ENCODE results near the gene PDE4A.
"Not testable (repeated sequence)": the region's sequence is repeated elsewhere in the genome, so short reads cannot be mapped to it uniquely, and the experiment has no call there.

PDE4A gene

GRCh38 chr19:10404888-10405820 lies 15.2 kb upstream of the PDE4A start:
- peak; percentile 73 for DNase-seq

GRCh38 chr19:10406191-10406590 lies 14.1 kb upstream of the PDE4A start:
- DNase-seq: no peak

GRCh38 chr19:10407096-10407495 lies 13.2 kb upstream of the PDE4A start:
- no peak for DNase-seq

- DNase-seq: peak; percentile 83
Measured at GRCh38 chr19:10408511-10409283, 11.6 kb upstream of the PDE4A start.

- not testable (repeated sequence) for DNase-seq
Measured at GRCh38 chr19:10411224-10411623, 9.1 kb upstream of the PDE4A start.

GRCh38 chr19:10412257-10412977 lies 7.9 kb upstream of the PDE4A start:
- peak; percentile 90 for DNase-seq

- no peak for DNase-seq
Measured at GRCh38 chr19:10416083-10416379, 4.3 kb upstream of the PDE4A start.

- DNase-seq: peak; percentile 94
Measured at GRCh38 chr19:10416380-10417257, 3.7 kb upstream of the PDE4A start.

GRCh38 chr19:10417541-10418234 lies 2.6 kb upstream of the PDE4A start:
- no peak for DNase-seq

GRCh38 chr19:10418235-10418484 lies 2.2 kb upstream of the PDE4A start:
- no peak for DNase-seq

GRCh38 chr19:10418485-10419199 lies 1.7 kb upstream of the PDE4A start:
- DNase-seq: no peak

GRCh38 chr19:10419200-10419645 lies 1.1 kb upstream of the PDE4A start:
- DNase-seq: no peak

GRCh38 chr19:10419646-10420443 lies 493 bp upstream of the PDE4A start:
- peak; percentile 53 for DNase-seq

GRCh38 chr19:10421240-10422045 lies 1.1 kb downstream of the PDE4A start:
- DNase-seq: peak; percentile 41

- no peak for DNase-seq
Measured at GRCh38 chr19:10422046-10422461, 1.7 kb downstream of the PDE4A start.

- DNase-seq: no peak
Measured at GRCh38 chr19:10422846-10423245, 2.5 kb downstream of the PDE4A start.

- DNase-seq: peak; percentile 77
Measured at GRCh38 chr19:10424011-10424637, 3.8 kb downstream of the PDE4A start.

GRCh38 chr19:10427169-10427568 lies 6.8 kb downstream of the PDE4A start:
- no peak for DNase-seq

- DNase-seq: no peak
Measured at GRCh38 chr19:10428996-10429381, 8.7 kb downstream of the PDE4A start.

All from activated CD4-positive, alpha-beta T cell treated with anti-CD3 and anti-CD28 coated beads, Interleukin-2, amount 50 U/mL, for 16 hours (primary cell).